NCI-H446 treated with DMSO at 0.1 percent for 48 hours (cell line): ENCODE measurements around the gene TNK1.
A peak's percentile ranks its signal among the peaks of the same experiment; 100 is the strongest.
"Not testable (repeated sequence)": the region's sequence is repeated elsewhere in the genome, so short reads cannot be mapped to it uniquely, and the experiment has no call there.

Source experiments
- DNase-seq: peaks from one replicate; lab custom pipeline; 2025; lab: John Stamatoyannopoulos, UW

Gene TNK1

GRCh38 chr17:7355573-7355972 is 25.3 kb upstream of the TNK1 start:
- no peak for DNase-seq

GRCh38 chr17:7356072-7356549 is 24.8 kb upstream of the TNK1 start:
- DNase-seq: peak; percentile 27

GRCh38 chr17:7356756-7357155 is 24.1 kb upstream of the TNK1 start:
- DNase-seq: no peak

GRCh38 chr17:7357381-7357780 is 23.5 kb upstream of the TNK1 start:
- DNase-seq: no peak

GRCh38 chr17:7361906-7362305 is 19.0 kb upstream of the TNK1 start:
- DNase-seq: no peak

- no peak for DNase-seq
These were observed 17.6 kb upstream of the TNK1 start for GRCh38 chr17:7363311-7363710.

GRCh38 chr17:7365963-7366362 is 14.9 kb upstream of the TNK1 start:
- DNase-seq: not testable (repeated sequence)

- DNase-seq: no peak
These were observed 13.8 kb upstream of the TNK1 start for GRCh38 chr17:7367083-7367482.

- DNase-seq: no peak
These were observed 12.8 kb upstream of the TNK1 start for GRCh38 chr17:7367918-7368598.

- DNase-seq: not testable (repeated sequence)
These were observed 12.3 kb upstream of the TNK1 start for GRCh38 chr17:7368599-7368994.

- DNase-seq: no peak
These were observed 11.1 kb upstream of the TNK1 start for GRCh38 chr17:7369825-7370224.

- no peak for DNase-seq
These were observed 10.0 kb upstream of the TNK1 start for GRCh38 chr17:7370853-7371252.

- DNase-seq: no peak
These were observed 6.5 kb upstream of the TNK1 start for GRCh38 chr17:7374353-7374752.

- DNase-seq: no peak
These were observed 1.8 kb upstream of the TNK1 start for GRCh38 chr17:7379134-7379533.

GRCh38 chr17:7380321-7380720 is 568 bp upstream of the TNK1 start:
- DNase-seq: peak; percentile 50

- DNase-seq: no peak
These were observed 2.0 kb downstream of the TNK1 start for GRCh38 chr17:7382901-7383300.

- DNase-seq: no peak
These were observed 2.5 kb downstream of the TNK1 start for GRCh38 chr17:7383371-7383741.

GRCh38 chr17:7383742-7384488 is 3.0 kb downstream of the TNK1 start:
- no peak for DNase-seq

- no peak for DNase-seq
These were observed 3.7 kb downstream of the TNK1 start for GRCh38 chr17:7384489-7385081.

GRCh38 chr17:7388856-7389255 is 8.0 kb downstream of the TNK1 start:
- DNase-seq: no peak

- no peak for DNase-seq
These were observed 9.3 kb downstream of the TNK1 start for GRCh38 chr17:7389924-7390910.

- no peak for DNase-seq
These were observed 10.4 kb downstream of the TNK1 start for GRCh38 chr17:7391307-7391706.
